ENCODE measurements around the gene GLDC.

GRCh38 chr9:6584881-6585597 lies 60.5 kb downstream of the GLDC start:
- peak; percentile 34 to 51 (median 46) for TF ChIP-seq CTCF (IDR thresholded peaks at IDR 0.05)
- TF ChIP-seq POLR2A (IDR thresholded peaks at IDR 0.05): no peak

Data from right lobe of liver (tissue), 4 donors.